GM19438 (cell line): ENCODE data around the gene SDR42E1.
"Not testable (repeated sequence)": the region's sequence is repeated elsewhere in the genome, so short reads cannot be mapped to it uniquely, and the experiment has no call there.

ENCODE experiments used
- ATAC-seq: cut with Tn5 transposase; IDR thresholded peaks from one replicate; pipeline ENCODE4 v1.9.1; 2021; ENCODE audit warnings: low read depth; ENCODE audit not compliant: unreplicated experiment

SDR42E1 gene

DNA sequence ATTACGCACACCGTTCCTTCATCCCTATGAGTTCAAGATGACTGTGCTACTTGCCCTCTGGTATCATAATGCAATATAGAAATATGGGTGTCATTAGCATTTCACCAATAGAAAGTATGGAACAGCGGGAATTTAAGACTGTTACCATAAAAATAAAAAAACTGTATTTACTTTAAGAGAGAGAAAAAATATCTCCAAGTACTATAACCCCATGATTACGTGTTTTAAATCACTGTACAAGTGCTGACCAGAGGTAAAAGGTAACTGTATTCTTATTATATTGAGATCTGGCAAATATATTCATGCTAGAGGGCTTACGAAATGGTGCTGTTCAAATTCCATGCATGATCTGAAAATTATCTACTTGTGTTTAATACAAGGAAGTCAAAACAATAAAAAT, 5.2 kb downstream of the SDR42E1 start:
- ATAC-seq, result no peak

DNA sequence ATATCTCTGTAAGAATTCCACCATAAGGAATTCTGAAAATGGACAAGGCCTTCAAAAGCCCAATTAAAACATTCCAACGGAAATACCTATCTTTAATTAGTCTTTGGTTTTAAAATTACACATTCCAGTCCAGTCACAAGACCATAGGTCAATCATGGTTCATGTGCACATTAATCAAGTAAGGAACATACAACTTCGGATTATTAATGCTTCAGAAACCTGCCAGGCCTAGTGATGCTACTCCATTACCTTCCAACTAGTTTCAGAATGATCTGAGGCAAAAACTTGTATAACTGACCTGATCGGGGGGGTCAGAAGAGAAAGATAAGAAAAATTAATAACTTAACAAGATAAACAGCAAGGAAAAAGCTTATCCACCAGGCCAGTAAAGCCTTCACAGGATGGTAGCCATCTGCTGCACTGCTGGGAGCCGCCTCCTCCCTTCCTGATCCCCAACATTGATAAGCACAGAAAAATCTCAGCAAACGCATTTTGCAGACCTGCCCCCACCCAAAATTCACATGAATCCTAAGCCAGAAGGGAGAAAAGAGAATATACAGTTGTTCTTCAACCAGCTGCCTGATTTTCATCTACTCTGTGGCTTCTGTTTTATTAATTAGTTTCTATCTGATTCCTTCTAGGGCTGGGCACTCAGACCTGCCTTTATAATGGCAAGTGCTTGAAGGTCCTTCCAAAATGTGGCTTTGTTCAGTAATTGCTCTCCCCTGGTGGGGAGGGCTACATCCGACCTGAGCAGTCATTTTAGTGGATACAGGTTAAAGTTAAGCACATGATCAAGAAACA, 6.0 kb downstream of the SDR42E1 start:
- no peak for ATAC-seq

DNA sequence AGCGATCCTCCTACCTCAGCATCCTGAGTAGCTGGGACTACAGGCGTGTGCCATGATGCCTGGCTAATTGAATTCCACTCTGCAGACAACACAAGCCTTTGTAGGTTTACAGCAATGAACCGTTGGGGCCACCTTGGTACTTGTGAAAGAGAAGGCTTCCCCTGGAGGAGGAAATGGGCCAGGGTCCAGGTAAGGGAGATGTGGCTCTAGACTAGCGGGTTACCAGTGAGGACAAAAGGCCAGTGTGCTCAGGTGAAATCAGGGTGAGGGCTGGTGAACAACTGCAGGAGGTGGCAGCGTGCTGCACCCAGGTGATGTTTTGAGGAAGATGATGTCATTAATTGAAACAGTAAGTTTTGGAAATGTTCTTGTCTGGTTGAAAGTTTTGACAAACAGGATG, 6.7 kb downstream of the SDR42E1 start:
- ATAC-seq, result no peak

DNA sequence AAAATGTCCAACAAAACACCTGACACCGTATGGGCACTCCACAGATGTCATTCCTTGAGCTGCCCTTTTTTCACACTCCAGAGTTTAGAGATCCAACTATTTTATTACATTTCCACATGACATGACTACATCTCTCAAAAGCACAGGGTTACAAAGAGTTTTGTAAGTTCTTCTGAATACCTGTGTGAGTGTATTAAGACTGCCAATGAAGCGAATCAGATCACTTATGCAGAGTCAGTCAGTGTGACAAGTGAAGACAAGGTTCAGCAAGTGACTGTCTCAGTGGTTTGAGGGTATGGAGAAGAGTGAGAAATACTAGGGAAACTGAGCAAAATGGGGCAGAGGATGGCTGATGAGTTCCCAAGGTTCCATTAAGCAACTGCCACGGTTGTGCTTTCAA, 8.4 kb downstream of the SDR42E1 start:
- no peak for ATAC-seq

DNA sequence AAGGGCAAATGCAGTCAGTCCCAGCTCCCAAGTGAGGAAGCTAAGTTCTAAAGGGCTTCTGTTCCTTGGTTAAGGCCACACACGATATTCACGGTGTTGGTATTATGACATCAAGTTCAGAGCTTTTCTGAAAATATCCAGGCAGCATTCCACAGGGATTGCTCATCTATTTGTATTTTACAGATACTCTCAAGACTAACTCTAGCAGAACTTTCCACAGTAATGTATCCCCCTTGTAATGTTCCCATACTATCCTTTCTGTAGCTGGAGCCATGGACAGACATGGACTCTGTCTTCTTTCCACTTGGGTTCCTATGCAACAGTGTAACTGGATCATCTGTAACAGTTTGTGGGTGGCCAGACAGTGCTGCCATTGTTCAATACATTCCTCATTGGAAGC, 13.5 kb downstream of the SDR42E1 start:
- ATAC-seq, result no peak

DNA sequence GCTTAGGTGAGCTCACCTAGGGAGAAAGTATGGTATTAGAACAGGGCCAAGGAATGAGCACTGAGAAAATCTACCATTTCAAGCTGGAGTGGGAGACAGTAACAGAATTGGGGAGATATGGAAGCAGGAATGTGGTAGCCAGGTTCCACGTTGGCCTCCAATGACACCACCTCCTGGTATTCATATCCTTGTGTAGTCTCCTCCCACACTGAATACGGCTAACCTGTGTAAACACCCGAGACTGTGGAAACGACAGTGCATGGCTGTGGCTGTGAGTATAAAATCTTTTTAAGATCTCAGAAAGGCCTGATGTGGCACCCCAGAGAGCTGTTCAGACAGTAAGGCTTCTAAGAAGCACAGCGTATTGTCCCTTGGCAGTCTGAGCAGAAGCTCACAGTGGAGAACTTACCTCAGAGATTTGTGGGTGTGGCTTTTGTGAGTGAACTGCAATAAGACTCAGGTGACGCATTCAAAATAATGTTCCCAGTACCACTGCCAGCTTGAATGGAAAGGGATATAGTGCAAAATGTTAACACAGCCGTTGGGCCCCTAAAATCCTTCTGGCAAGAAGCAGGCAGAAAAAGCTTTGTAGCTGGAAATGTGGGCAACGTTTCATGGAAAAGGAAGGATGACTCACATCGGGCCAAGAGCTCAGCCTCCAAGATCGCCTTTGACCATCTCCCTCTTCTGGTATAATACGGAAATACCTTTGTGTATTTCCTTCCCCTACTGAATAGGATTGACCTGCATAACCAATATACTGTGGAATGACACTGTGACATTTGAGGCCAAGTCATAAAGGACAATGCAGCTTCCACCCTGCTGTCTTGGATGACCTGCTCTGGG, 14.4 kb downstream of the SDR42E1 start:
- ATAC-seq, result no peak

GRCh38 chr16:81995651-81996050, 15.6 kb downstream of the SDR42E1 start:
- no peak for ATAC-seq

- ATAC-seq, result no peak
Measured at GRCh38 chr16:81994485-81994884, 16.8 kb downstream of the SDR42E1 start.

DNA sequence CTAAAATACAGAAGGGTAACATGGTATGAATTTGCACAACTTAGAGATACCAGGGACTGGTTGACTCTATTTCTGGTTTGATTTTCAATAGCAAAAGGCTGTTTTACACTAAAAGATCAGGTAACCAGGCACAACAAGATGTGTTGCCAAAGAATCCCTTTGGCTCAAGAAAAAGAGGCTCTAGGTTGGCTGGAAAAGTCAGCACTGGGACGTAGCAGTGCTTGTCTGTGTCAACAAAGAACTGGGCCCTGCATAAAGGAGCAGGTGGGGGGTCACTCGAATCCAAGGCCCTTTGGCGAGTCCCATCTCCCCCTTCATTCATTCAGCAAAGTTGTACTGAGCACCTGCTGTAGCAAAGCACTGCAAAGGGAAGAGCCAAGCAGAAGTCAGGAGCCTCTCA, 18.4 kb downstream of the SDR42E1 start:
- ATAC-seq, result no peak

- ATAC-seq, result no peak
Measured at GRCh38 chr16:81987706-81988105, 23.6 kb downstream of the SDR42E1 start.

- ATAC-seq, result no peak
Measured at GRCh38 chr16:81987121-81987520, 24.1 kb downstream of the SDR42E1 start.

- not testable (repeated sequence) for ATAC-seq
Measured at GRCh38 chr16:81977335-81977942, 33.8 kb downstream of the SDR42E1 start.

DNA sequence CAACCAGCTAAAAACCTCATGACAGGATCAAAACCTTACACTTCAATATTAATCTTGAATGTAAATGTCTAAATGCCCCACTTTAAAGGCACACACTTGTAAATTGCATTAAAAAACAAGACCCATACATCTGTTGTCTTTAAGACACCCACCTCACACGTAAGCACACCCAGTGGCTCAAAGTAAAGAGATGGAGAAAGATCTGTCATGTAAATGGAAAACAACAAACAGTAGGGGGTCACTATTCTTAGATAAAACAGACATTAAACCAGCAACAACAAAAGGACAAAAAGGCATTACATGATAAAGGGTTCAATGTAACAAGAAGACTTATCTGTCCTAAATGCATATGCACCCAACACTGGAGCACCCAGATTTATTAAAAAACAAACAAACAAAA, 35.6 kb downstream of the SDR42E1 start:
- no peak for ATAC-seq

DNA sequence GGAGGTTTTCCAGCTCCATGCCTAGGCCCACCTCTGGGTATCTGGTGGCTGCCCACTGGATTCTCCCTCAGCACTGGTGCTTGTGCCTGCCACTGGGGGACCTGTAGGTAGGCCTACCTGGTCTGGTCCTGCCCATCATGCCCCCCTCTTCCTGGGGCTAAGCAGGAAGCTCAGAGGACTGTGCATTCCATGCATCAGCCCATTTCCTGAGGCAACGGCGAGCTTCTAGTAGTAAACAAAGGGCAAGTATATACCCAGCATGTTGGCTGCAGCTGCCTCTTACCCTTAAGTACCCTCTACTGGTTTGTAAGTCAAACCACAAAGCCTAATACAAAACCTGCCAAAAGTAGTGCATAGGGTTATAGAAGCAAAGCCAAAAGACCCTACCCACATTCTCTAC, 37.5 kb downstream of the SDR42E1 start:
- ATAC-seq, result no peak

GRCh38 chr16:81971853-81972252, 39.4 kb downstream of the SDR42E1 start:
- ATAC-seq, result no peak

DNA sequence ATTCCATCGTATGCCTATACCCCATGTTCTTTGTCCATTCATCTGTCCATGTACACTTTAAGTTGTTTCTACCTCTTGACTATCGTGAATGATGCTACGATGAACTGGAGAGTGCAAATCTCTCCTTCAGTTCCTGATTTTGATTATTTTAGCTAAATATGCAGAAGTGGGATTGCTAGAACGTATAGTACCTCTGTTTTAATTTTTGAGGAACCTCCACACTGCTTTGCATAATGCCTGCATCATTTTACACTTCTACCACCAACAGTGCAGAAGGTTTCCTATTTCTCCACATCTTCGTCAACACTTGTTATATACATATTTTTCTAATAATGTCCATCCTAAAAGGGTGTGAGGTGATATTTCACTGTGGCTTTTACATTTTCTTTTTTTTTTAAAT, 43.9 kb downstream of the SDR42E1 start:
- no peak for ATAC-seq

DNA sequence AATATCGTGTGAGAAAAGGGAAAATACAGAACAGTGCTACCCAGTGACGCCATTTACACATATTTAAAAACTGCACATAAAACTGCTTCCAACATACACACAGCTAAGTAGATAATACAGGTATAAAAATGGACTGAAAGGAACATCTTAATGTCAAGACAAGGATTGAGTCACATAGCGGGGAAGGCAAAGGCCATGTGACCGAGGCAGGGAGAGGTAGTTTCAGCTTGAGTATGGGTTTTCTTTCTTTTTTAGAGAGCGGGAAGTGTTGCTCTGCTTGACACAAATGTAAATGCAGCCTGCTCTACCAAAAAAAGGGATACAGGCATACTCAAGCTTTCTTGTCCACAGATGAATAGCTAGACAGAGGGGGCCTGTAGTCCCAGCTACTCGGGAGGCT, 46.5 kb downstream of the SDR42E1 start:
- ATAC-seq, result no peak

DNA sequence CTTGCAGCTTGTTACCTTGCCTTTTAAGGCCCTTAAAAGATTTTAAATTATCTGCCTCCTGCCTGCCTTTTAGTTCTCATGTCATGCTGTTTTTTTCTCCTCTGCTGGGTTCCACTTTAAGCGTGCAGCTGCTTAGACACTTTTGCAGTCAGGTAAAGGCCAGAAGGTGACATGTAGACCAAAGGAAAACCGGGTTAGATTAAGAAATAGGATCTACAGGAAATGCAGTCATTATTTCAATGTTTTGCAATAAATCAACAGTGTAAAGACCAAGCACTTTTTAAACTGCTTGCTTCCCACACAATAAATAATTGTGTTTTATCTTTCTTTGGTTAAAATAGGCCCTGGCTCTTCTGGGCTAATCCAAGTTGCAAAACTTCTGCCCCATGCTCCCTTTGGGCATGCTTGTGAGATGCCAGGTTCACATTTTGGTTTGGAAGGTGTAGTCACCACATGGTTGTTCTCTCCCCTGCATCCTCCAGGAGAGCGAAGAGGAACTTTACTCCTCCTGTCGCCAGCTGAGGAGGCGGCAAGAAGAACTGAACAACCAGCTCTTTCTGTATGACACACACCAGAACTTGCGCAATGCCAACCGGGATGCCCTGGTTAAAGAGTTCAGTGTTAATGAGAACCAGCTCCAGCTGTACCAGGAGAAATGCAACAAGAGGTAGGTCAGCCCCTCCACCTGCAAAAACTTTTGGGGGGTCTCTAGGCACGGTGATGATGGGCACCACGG, 54.9 kb downstream of the SDR42E1 start:
- no peak for ATAC-seq

- no peak for ATAC-seq
Measured at GRCh38 chr16:81951564-81951963, 59.7 kb downstream of the SDR42E1 start.

DNA sequence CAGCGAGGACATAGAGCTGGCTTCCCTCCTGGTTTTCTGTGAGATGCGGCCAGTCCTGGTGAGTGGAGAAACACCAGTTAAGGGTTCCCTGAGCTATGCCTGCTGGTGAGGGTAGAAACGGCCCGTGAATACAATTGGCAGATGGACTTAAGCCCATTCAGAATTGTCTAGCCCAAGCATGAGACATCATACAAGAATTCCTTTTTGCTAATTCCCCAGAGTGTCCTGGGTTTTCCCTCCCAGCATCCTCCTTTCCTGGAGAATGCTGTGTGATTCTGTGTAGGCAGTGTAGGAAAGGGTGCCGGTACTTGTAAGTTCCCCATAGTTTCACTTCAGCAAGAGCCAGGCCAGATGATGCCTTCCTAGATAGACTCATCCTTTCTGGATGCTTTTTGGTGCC, 65.1 kb downstream of the SDR42E1 start:
- ATAC-seq, result no peak

DNA sequence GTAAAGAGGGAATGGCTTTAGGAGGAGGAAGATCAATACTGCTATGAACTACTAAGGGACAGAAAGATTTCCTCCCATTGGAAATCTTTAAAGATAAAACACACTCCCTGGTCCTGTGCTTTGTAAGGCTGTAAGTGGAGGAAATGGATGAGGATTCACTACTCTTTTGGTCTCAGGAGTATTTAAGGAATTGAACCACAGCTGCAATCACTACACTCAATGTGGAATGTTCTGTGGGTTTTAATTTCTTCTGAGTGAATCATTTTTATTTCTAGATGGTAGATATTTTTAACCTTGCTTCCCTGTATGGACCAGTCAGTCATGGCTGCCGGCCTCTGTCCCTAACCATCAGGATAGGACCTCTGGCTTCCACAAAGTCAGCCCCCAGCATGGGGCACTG, 65.6 kb downstream of the SDR42E1 start:
- no peak for ATAC-seq
